LNCaP clone FGC (cell line): Measurements from ENCODE around the gene BHLHE23.

ENCODE experiments used
- DNase-seq: peaks from one replicate; pipeline ENCODE4 v3.0.0-alpha.2; 2011; ENCODE audit warnings: low read depth
- H3K4me3 ChIP-seq: 2 replicates; pipeline ENCODE4 v1.5.1; 2011; ENCODE audit warnings: mild to moderate bottlenecking, low read depth, low read length, control low read depth
- CTCF ChIP-seq: IDR thresholded peaks from 2 replicates; pipeline ENCODE4 v1.5.1; 2012; ENCODE audit warnings: mild to moderate bottlenecking; ENCODE audit not compliant: control insufficient read depth, insufficient read depth; ENCODE audit errors: extremely low read depth

BHLHE23 gene

GRCh38 chr20:62959998-62960436, 46.7 kb downstream of the BHLHE23 start:
- H3K4me3 ChIP-seq, result no peak overlapping the region
- DNase-seq, result no peak
- TF ChIP-seq CTCF, result no peak

DNA sequence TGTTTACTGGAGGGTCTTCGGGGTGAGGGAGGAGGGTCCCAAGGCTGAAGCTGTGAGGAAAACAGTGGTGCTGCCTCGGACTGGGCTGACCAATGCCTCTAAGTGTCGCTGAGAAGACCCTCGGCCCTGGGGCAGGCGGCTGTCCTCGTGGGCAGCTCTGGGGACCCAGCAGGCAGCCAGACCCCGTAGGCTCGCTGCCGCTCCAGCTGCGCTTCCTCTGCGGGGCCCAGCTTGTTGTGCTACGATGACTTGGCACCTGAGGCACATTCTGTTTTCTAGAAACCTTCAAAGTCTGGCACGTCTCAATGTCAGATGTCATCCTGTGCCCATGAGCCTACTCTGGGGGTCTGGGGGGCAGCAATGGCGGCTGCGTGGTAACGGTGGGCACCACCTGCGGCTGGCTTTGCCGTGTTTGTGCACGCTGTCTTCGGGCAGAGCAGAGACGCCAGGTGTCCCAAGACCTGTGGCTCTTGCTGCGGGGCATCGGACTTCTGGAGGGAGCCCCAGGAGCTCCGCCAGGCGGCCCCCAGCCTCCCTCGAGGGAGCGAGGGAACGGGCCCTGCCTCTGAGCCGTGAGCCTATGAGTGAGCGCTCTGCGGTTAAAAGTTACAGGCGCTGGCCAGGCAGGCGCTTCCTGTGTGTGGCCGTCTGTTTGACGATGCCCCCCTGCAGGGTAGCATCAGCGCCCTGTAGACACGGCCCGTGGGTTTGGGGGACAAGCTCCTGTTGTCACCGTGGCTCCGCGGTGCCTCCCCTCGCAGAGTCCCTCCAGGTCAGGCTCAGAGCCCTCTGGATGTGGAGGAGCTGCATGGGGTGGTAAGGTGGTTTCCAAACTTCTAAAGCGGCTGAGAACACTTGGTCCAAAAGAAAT, 47.4 kb downstream of the BHLHE23 start:
- no peak for TF ChIP-seq CTCF
- no peak for DNase-seq
- no peak overlapping the region for H3K4me3 ChIP-seq

DNA sequence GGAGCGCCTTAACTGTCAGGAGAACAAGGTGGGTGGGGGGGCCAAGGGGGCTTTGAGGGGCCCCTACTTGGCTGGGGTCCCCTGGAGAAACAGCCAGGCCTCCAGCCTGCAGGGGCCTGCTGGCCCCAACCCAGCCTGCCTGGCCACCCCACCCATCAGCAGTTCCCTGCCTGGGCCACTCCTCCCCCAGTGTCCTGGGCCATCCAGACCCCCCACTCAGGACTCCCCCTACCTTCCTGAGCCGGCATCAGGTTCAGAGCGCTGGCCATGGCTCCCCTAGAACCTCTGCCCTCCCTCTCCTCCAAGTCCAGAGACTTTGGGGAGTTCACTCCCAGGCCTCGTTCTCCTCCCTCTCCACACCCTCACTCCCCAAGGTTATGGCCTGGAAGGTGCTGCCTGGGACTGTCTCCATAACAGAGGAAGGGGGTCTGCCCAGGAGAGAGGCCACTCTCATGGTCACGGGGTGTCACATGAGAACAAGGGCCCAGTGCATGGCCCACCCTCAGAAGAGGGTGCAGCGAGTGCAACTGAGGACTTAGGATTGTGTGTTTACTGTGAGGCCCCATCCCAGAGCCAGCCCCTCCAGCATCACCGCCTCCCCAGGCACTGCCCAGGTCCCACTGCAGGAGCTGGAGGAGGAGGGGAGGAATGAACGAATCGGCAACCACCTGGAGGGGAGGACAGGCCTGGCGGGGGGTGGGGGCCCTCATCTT, 48.2 kb downstream of the BHLHE23 start:
- TF ChIP-seq CTCF, result no peak
- DNase-seq, result no peak
- no peak overlapping the region for H3K4me3 ChIP-seq

DNA sequence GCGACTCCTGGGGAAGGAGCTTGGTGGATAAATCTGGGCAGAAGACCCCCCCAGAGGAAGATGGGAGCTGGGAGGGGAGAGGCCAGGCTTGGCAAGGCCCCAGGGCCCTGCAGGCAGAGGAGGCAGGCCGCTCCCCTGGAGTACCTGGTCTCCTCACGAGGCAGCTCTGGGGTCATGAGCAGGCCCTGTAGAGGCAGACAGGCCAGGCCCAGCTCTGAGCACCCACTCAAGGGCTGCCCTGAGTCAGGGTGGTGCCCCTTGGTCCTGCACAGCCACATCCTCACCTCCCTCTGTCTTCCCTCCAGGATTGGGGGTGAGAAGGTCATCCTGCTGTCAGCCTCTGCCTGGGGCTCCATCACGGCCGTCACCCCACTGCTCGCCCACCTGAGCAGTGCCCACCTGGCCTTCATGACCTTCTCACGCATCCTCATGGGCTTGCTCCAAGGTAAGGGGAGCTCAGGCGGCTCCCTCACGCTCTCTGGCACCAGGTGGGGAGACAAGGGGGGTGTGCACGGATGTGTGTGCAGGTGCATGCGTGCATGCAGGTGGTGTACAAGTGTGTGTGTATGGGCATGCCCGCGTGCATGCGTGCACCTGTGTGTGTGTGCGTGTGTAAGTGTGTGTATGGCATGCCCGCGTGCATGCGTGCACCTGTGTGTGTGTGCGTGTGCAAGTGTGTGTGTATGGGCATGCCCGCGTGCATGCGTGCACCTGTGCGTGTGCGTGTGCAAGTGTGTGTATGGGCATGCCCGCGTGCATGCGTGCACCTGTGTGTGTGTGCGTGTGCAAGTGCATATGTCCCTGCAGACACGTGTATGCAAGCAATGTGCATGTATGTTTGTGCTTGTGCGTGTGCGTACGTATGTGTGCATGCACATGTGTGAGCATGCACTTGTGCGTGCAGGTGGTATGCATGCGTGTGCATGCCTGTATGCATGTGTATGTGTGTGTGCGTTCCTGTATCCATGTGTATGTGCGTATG, 49.3 kb downstream of the BHLHE23 start:
- no peak for DNase-seq
- H3K4me3 ChIP-seq, result no peak overlapping the region
- TF ChIP-seq CTCF, result no peak

DNA sequence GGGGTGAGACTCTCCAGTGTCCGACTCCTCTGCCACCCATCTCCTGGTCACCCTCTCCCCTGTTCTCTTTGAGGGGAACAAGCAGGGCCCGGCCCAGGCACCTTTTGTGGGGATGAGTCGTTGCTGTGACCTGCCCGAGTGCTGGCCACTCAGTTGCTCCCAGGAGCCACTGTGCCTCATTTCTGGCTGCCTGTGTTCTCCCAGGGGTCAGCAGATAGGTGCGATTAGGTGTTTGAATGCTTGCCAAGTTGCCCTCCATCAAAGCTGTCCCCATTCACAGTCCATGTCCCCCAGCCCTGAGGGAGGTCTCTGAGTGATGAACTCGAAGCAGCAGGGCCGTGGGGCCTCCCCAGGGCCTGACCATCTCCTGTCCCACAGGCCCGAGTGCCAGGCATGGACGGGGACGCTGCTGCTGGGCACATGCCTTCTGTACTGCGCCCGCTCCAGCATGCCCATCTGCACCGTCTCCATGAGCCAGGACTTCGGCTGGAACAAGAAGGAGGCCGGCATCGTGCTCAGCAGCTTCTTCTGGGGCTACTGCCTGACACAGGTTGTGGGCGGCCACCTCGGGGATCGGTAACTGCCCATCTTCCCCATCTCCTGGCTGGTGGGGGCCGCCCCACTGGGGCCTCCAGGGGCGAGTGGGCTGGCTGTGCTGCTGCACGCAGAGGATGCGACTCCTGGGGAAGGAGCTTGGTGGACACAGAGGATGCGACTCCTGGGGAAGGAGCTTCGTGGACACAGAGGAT, 50.2 kb downstream of the BHLHE23 start:
- no peak for DNase-seq
- H3K4me3 ChIP-seq, result no peak overlapping the region
- no peak for TF ChIP-seq CTCF
